Stimulated activated CD8-positive, alpha-beta memory T cell treated with anti-CD3 and anti-CD28 coated beads, Interleukin-12 subunit alpha, Interleukin-12 subunit beta, amount 100 ng/mL, for 24 hours (primary cell): Measurements from ENCODE around the gene COQ2.
"Not testable (repeated sequence)": the region's sequence is repeated elsewhere in the genome, so short reads cannot be mapped to it uniquely, and the experiment has no call there.

ENCODE experiments used
- DNase-seq: peaks from one replicate; pipeline ENCODE4 v3.0.0-alpha.2; 2020; ENCODE audit errors: extremely low read depth

The COQ2 gene

GRCh38 chr4:83283181-83283580 lies 1.4 kb downstream of the COQ2 start:
- no peak for DNase-seq

- no peak for DNase-seq
Measured at GRCh38 chr4:83282049-83282535, 2.5 kb downstream of the COQ2 start.

- DNase-seq: no peak
Measured at GRCh38 chr4:83281307-83281706, 3.3 kb downstream of the COQ2 start.

GRCh38 chr4:83276299-83277040 lies 8.1 kb downstream of the COQ2 start:
- DNase-seq: no peak

DNA sequence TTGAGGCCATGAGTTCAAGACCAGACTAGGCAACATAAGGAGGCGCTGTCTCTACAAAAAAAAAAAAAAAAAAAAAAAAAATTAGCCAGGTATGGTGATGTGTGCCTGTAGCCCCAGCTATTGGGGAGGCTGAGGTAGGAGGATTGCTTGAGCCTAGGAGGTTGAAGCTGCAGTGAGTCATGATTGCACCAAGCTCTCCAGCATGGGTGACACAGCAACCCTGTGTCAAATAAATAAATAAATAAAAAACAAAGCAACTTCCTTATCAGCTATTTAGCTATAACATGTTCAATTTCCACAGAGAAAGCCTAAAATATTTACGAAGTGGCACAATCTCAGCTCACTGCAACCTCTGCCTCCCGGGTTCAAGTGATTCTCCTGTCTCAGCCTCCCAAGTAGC lies 10.7 kb downstream of the COQ2 start:
- not testable (repeated sequence) for DNase-seq

DNA sequence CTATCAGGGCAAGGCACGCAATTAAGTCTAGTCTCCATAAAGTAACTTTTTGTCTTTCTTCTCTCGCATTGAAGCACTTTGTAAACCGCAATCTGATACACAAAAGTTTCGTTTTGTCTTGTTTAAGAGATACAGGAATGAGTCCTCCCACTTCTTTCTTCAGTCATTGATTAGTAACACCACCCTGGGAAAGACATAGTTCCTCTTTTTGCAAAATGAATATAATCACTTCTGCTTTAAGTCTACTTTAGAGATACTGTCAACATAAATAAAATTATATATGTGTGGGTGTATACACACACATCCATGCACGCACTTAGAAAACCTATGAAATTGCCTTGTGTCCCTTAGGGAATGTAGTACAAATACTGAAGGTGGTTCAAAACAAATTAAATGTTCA lies 11.7 kb downstream of the COQ2 start:
- no peak for DNase-seq

- DNase-seq: no peak
Measured at GRCh38 chr4:83269256-83269655, 15.3 kb downstream of the COQ2 start.

DNA sequence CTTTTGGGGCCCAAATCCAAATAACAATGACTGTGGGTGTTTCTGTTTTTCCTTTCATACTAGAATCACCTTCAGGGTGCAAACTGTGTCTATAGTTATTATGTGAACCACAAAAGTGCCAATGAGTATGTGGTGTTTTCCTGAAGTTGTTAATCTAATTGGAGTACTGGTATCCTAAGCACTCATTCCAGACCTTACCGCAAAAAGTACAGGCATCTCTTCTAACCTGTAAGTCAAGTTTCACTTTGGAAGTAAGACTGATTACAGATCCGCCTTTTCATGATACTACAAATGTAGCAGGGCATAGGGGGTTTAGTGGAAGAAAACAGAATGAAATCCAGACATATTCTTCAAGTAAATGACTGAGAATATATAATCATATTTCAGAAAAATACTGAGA lies 16.1 kb downstream of the COQ2 start:
- DNase-seq: no peak

GRCh38 chr4:83267830-83268475 lies 16.6 kb downstream of the COQ2 start:
- no peak for DNase-seq

- DNase-seq: no peak
Measured at GRCh38 chr4:83267121-83267829, 17.3 kb downstream of the COQ2 start.

GRCh38 chr4:83266689-83267088 lies 17.9 kb downstream of the COQ2 start:
- no peak for DNase-seq

- no peak for DNase-seq
Measured at GRCh38 chr4:83263106-83263505, 21.5 kb downstream of the COQ2 start.

DNA sequence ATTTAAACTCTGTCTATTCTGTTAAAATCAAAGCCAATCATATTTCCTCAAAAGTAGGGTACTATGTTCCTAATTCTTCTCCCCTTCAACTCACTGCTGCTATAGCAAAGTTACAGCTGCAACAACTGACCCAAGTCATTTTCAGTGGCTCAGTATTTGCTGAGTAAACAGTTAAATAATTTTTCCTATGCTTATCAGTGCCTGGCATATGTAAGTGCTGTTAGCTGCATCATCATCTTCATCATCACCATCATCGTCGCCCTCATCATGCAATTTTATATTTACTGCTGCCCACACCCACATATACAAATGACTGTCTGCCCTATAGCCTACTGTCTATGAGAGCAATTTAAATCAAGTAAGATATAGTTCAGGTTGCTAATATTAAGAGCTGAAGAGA lies 21.9 kb downstream of the COQ2 start:
- no peak for DNase-seq

DNA sequence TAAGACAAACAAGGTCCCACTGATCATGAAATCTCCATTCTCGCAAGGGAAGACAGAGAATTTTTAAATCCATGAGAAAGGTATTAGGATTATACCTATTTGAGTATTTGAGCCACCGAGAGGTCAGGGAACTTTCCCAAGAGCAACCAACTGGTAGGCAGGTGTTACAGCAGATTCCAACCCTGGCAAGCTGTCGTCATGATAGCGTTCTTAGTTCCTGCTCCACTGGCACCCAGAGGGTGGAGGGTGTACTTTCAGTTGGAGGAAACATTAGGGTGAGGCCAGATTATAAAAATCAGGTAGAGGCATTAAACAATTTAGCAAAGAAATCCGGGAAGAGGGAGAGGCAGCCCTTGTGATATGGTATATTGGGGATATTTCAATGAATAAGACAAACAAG lies 23.3 kb downstream of the COQ2 start:
- no peak for DNase-seq

DNA sequence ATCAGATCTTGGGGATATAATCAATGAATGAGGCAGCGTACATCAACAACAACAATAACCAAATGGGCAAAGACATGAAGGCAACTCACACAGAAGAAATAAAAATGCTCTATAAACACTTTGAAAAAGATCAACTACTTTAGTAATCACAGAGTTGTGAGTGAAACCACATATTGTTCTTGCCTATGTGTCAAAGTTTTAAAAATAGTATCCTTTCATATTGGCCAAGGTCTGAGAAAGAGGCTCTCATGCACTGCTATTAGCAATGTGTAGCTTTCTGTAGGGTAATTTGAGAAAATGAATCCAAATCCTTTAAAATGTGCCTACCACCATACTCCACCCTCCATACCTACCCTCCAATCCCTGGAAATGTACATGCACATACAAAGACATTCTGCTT lies 25.0 kb downstream of the COQ2 start:
- DNase-seq: no peak

- no peak for DNase-seq
Measured at GRCh38 chr4:83258461-83258860, 26.1 kb downstream of the COQ2 start.

- DNase-seq: no peak
Measured at GRCh38 chr4:83257811-83258210, 26.8 kb downstream of the COQ2 start.

DNA sequence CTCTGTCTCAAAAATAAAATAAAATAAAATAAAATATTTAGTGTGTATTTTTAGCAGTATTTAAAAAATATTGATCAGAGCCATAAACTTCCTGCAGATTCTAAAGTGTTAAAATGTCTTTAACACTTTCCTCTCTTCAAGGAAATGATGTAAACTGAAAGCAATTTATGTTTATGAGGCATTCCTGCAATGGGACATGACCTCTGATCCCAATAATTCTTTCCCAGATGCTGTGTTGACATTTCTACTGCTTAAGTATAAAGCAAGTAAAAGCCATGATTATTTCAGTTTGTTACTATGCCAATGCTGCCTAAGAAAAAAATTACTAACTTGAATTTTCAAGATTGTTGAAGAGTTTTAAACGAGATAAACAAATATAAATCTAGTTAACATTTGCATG lies 29.0 kb downstream of the COQ2 start:
- no peak for DNase-seq

- no peak for DNase-seq
Measured at GRCh38 chr4:83252782-83253405, 31.7 kb downstream of the COQ2 start.

DNA sequence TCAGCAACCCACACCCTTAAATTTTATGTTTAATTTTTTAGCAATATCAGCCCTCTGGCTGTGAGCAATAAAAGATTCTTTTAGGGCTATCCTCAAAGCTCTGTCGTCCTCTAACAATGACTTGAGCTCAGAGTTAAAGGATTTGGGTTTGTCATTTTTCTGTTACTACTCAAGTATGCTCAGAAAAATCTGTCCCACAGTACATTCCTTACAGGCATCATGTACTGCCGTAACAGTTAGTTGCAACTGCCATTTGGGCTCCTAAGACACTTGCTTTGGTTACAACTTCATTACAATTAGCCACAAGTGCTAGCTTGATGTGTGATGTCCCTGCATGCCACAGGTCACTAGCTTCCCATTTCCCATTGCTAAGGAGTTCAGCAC lies 33.2 kb downstream of the COQ2 start:
- DNase-seq: no peak

GRCh38 chr4:83250687-83251446 lies 33.7 kb downstream of the COQ2 start:
- DNase-seq: no peak

DNA sequence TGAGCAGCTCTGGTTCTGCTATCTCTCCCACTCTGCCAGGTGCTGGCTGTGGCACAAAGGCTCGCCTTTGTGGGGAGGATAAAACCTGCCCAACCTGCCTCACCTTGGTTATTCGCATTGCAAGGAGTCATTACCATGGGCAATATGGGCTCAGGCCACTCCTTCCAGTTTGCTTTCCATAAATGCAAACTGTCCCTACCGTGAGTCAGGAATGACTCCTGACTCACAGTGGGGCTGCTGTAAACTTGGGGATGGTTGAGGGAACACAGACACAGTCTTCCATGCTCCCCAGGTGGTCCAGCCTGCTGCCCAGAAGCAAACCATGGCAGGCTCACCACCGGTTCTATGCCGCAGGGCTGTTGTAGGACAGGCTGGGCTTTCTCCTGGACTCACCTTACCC lies 36.1 kb downstream of the COQ2 start:
- no peak for DNase-seq
